GM15510 (cell line): Measurements from ENCODE around the gene PRKAR2B.

ENCODE experiments used
- POLR2A ChIP-seq: IDR thresholded peaks from 3 replicates; pipeline ENCODE4 v1.6.1; 2011; ENCODE audit warnings: borderline replicate concordance; ENCODE audit not compliant: insufficient read length; ENCODE audit errors: extremely low read depth

Gene PRKAR2B

GRCh38 chr7:107167483-107168232 lies 123.2 kb downstream of the PRKAR2B start:
- no peak for TF ChIP-seq POLR2A

- TF ChIP-seq POLR2A, result peak; percentile 35
These were observed 124.0 kb downstream of the PRKAR2B start, which contains the start of gene HBP1 for GRCh38 chr7:107168233-107169119. TSS of gene HBP1 (plus strand) at chr7:107169003. CDS start at chr7:107179894, 10,891 bp downstream.

GRCh38 chr7:107169120-107170050 lies 124.9 kb downstream of the PRKAR2B start:
- peak; percentile 45 for TF ChIP-seq POLR2A

- no peak for TF ChIP-seq POLR2A
These were observed 125.8 kb downstream of the PRKAR2B start for GRCh38 chr7:107170051-107170915.

- no peak for TF ChIP-seq POLR2A
These were observed 127.0 kb downstream of the PRKAR2B start for GRCh38 chr7:107171496-107171895.

GRCh38 chr7:107172276-107173032 lies 127.9 kb downstream of the PRKAR2B start:
- TF ChIP-seq POLR2A, result no peak

- no peak for TF ChIP-seq POLR2A
These were observed 128.7 kb downstream of the PRKAR2B start for GRCh38 chr7:107173191-107173590.

- TF ChIP-seq POLR2A, result no peak
These were observed 129.3 kb downstream of the PRKAR2B start for GRCh38 chr7:107173691-107174406.

GRCh38 chr7:107179326-107180164 lies 135.0 kb downstream of the PRKAR2B start:
- no peak for TF ChIP-seq POLR2A

- TF ChIP-seq POLR2A, result no peak
These were observed 135.9 kb downstream of the PRKAR2B start for GRCh38 chr7:107180378-107180777.

- no peak for TF ChIP-seq POLR2A
These were observed 136.7 kb downstream of the PRKAR2B start for GRCh38 chr7:107181172-107181571.
